Measurements from ENCODE around the gene C16orf78. TPM values are rescaled to one million over a fixed set of nuclear protein-coding genes. Genes with fewer than 3 reads are reported as not detected.

Gene C16orf78
- total RNA-seq, 2 experiments from 2014 or later, result not detected

DNA sequence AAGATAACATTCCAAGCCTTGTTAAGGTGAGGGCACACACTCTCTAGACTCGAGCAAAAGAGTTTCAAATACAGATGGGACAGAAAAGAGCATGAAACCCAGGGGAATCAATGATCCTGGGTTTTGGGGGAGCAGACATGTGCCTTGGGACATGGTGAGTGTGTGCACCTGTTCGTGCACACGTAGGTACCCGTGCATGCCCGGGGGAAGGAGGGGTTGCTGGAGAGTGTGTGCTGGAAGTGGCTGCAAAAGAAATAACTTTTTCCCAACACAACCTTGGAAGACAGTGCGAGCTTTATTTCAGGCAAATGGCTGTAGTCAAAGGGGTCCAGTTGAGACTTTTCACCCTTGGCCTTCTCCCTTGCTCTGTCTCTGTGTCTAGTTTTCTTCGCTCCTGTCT lies 62.6 kb downstream of the C16orf78 start:
- intact Hi-C loops (cut with DNase I, micrococcal nuclease), result no loop called here
- Histone ChIP-seq H3K4me3 (ENCODE audit: low read length) (no peak overlapping the region), H3K36me3 (ENCODE audit: insufficient read depth, low read length) (no peaks in the 10 kb centered on the region), H3K27me3 (ENCODE audit: control insufficient read depth in 1 of 2, insufficient read depth in 2 of 2, low read length in 2 of 2) (no peaks in the 10 kb centered on the region), H3K9me3 (ENCODE audit: control insufficient read depth in 1 of 2, insufficient read depth in 1 of 2, low read length in 2 of 2) (no peaks in the 10 kb centered on the region), H3K4me1 (ENCODE audit: insufficient read depth, low read length) (peaks cover 8% of the 10 kb centered on the region), H3K27ac (ENCODE audit: low read depth in 1 of 2, low read length in 2 of 2) (no peak overlapping the region)
- POLR2A ChIA-PET, result no interaction called here
- Mint-ChIP-seq H3K4me1 (ENCODE audit: low read depth) (peaks cover 13% of the 10 kb centered on the region), H3K9me3 (no peaks in the 10 kb centered on the region), H3K36me3 (ENCODE audit: low read depth) (no peaks in the 10 kb centered on the region), H3K27ac (no peak overlapping the region), H3K4me3 (no peak overlapping the region), H3K27me3 (peaks cover 3% of the 10 kb centered on the region)
- CTCF ChIA-PET, result no interaction called here
- TF ChIP-seq, protein P1, sequence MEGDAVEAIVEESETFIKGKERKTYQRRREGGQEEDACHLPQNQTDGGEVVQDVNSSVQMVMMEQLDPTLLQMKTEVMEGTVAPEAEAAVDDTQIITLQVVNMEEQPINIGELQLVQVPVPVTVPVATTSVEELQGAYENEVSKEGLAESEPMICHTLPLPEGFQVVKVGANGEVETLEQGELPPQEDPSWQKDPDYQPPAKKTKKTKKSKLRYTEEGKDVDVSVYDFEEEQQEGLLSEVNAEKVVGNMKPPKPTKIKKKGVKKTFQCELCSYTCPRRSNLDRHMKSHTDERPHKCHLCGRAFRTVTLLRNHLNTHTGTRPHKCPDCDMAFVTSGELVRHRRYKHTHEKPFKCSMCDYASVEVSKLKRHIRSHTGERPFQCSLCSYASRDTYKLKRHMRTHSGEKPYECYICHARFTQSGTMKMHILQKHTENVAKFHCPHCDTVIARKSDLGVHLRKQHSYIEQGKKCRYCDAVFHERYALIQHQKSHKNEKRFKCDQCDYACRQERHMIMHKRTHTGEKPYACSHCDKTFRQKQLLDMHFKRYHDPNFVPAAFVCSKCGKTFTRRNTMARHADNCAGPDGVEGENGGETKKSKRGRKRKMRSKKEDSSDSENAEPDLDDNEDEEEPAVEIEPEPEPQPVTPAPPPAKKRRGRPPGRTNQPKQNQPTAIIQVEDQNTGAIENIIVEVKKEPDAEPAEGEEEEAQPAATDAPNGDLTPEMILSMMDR (IDR thresholded peaks at IDR 0.05), result no peak
- no peak for ATAC-seq (ENCODE audit: poor library complexity)
- DNase-seq, result no peak

GRCh38 chr16:49437344-49437743 lies 63.7 kb downstream of the C16orf78 start:
- POLR2A ChIA-PET, result no interaction called here
- no peak overlapping the region for H3K27ac Mint-ChIP-seq
- TF ChIP-seq, protein P1 (IDR thresholded peaks at IDR 0.05), result no peak

GRCh38 chr16:49439050-49439449 lies 65.4 kb downstream of the C16orf78 start:
- Histone ChIP-seq H3K27me3 (ENCODE audit: control insufficient read depth in 1 of 2, insufficient read depth in 2 of 2, low read length in 2 of 2) (no peaks in the 10 kb centered on the region), H3K9me3 (ENCODE audit: control insufficient read depth in 1 of 2, insufficient read depth in 1 of 2, low read length in 2 of 2) (no peaks in the 10 kb centered on the region), H3K4me1 (ENCODE audit: insufficient read depth, low read length) (peaks cover 21% of the 10 kb centered on the region), H3K4me3 (ENCODE audit: low read length) (no peak overlapping the region), H3K36me3 (ENCODE audit: insufficient read depth, low read length) (no peaks in the 10 kb centered on the region), H3K27ac (ENCODE audit: low read depth in 1 of 2, low read length in 2 of 2) (no peak overlapping the region)
- intact Hi-C loops (cut with DNase I, micrococcal nuclease), result no loop called here
- ChIA-PET CTCF (interaction anchor here (1.8 kb wide), 1 partner anchor 154 kb away, joined by 5 read pairs; no protein-coding TSS in a partner anchor), POLR2A (no interaction called here)
- Mint-ChIP-seq H3K4me3 (no peak overlapping the region), H3K9me3 (no peaks in the 10 kb centered on the region), H3K36me3 (ENCODE audit: low read depth) (no peaks in the 10 kb centered on the region), H3K27me3 (peaks cover 3% of the 10 kb centered on the region), H3K27ac (no peak overlapping the region), H3K4me1 (ENCODE audit: low read depth) (peaks cover 32% of the 10 kb centered on the region)
- TF ChIP-seq, protein P1 (IDR thresholded peaks at IDR 0.05), result no peak
- DNase-seq (no peak), ATAC-seq (ENCODE audit: poor library complexity) (no peak)

More at GRCh38 chr16:49437344-49437743, 63.7 kb downstream of the C16orf78 start:
- Mint-ChIP-seq H3K27me3 (peaks cover 3% of the 10 kb centered on the region), H3K36me3 (ENCODE audit: low read depth) (no peaks in the 10 kb centered on the region), H3K4me3 (no peak overlapping the region), H3K4me1 (ENCODE audit: low read depth) (peaks cover 24% of the 10 kb centered on the region), H3K9me3 (no peaks in the 10 kb centered on the region)
- CTCF ChIA-PET, result no interaction called here
- Histone ChIP-seq H3K27ac (ENCODE audit: low read depth in 1 of 2, low read length in 2 of 2) (no peak overlapping the region), H3K4me1 (ENCODE audit: insufficient read depth, low read length) (peaks cover 14% of the 10 kb centered on the region), H3K36me3 (ENCODE audit: insufficient read depth, low read length) (no peaks in the 10 kb centered on the region), H3K27me3 (ENCODE audit: control insufficient read depth in 1 of 2, insufficient read depth in 2 of 2, low read length in 2 of 2) (no peaks in the 10 kb centered on the region), H3K4me3 (ENCODE audit: low read length) (no peak overlapping the region), H3K9me3 (ENCODE audit: control insufficient read depth in 1 of 2, insufficient read depth in 1 of 2, low read length in 2 of 2) (no peaks in the 10 kb centered on the region)
- ATAC-seq (ENCODE audit: poor library complexity) (no peak), DNase-seq (no peak)
- intact Hi-C loops (cut with DNase I, micrococcal nuclease), result no loop called here
